ENCODE measurements around the gene CAMK2N1.

CAMK2N1 gene

GRCh38 chr1:20477348-20478056, 8.5 kb downstream of the CAMK2N1 start:
- no peak for DNase-seq

- DNase-seq: no peak
These were observed 9.6 kb downstream of the CAMK2N1 start for GRCh38 chr1:20476265-20477038.

GRCh38 chr1:20474996-20475395, 11.0 kb downstream of the CAMK2N1 start:
- DNase-seq: no peak

DNA sequence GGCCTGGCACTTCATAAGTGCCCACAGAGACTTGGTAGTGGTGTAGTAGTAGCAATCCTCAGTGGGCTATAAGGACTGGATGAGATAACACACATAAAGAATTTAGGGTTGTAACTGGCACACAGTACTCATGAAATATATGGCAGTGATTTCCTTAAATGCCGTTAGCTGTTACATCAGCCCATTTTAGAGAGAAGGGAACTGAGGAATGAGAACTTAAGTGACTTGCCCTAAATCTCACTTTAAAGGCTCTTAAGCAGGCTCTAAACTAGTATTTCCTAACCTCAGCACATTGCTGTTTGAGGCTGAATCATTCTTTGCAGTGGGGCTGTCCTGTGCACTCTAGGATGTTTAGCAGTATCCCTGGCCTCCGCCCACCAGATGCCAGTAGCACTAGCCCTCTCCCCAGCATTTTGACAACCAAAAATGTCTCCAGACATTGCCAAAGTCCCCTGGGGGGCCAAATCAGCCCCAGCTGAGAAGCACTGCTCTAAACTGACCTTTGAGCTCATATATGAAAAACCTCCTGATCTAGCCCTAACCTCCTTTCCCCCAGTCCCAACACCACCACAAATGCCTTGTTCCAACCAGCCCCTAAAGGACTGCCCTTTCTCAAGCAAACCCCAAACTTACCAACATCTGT, 11.6 kb downstream of the CAMK2N1 start:
- no peak for DNase-seq

DNA sequence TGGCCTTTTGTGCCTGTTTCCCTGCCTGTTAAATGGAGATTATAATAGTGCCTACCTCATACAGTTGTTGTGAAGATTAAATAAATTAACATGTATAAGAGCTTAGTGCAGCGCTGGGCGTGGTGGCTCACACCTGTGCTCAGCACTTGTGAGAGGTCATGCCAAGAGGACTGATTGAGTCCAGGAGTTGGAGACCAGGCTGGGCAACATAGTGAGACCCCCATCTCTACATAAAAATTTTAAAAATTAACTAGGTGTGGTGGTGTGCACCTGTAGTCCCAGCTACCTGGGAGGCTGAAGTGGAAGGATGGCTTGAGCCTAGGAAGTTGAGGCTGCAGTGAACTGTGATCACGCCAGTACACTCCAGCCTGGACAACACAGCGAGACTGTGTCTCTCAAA, 12.1 kb downstream of the CAMK2N1 start:
- DNase-seq: no peak

DNA sequence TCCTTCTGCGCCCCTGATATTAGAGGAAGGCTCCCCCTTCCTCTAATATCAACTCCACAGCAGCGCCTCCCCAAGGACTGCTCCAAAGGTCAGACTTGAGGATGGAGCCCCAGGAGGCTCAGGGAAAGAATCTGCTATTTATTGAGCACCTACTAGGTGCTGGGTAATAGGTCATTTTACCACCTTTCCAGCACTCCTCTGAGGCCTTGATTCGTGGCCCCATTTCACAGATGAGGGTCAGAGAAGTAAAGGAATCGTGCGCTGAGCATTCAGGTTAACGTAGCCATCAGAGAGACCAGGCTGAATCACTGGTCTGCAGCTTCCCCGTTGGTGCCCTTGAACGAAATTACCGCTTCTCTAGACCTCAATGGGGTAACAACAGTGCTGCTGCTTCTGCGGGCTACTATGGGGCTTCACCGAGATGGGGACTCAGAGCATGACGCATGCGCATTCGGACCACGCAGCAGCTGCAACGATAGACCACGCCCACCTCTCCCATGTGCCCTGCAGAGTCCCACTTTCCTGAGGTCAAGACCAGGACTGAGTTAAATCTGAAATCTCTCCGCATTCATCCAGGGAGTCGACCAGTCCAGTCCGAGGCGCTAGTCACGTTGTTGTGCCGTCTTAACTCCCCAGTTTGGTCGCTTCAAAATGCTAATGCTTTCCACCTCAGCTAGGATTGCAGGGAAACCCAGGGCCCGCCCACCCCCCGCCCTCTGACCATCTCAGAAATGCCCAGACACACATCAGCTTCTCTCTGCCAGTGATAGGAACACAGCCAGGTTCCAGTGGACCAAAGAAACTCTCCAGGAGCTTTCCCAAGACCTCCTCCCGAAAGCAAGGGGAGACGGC, 12.9 kb downstream of the CAMK2N1 start:
- DNase-seq: peak; percentile 41

GRCh38 chr1:20472121-20472520, 13.9 kb downstream of the CAMK2N1 start:
- no peak for DNase-seq

DNA sequence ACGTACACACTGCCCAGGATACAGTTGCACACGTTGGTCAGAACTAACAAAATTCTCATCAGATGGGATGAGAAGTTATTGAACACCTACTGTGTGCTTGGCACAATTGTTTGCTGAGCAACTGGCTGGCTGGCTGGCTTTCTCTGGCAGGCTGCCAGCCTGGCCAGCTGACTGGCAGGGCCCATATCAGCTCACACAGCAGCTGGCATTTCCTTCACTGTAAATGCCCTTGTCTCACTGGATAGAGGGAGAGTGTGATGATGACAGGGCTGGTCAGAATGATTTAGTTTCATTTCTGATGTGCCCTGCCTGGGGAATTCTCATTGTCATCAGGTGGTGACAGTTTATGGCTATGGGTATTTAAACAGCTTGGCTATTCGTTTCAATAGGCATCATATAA, 15.8 kb downstream of the CAMK2N1 start:
- DNase-seq: peak; percentile 49

DNA sequence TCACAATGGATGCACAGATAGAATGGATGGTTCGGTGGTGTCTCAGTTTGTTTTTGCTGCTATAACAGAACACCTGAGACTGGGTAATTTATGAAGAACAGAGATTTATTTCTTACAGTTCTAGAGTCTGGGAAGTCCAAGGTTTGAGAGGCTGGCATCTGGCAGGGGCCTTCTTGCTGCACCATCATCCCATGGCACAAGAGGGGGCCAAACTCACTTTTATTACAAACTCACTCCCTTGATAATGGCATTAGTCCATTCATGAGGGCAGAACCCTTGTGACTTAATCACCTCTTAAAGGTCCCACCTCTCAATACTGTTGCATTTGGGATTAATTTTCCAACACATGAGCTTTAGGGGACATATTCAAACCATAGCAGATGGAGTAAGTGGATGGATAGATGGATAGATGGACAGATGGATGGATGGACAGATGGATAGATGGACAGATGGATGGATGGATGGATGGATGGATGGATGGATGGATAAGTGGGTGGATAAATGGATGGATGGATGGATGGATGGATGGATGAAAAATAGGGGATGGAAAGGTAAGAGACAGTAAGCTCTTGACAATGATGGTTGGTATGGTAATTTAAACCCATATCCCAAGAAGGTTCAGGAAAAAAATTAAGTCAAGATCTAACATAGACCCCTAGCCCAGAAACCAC, 16.5 kb downstream of the CAMK2N1 start:
- peak; percentile 9 for DNase-seq

- DNase-seq: no peak
These were observed 19.7 kb downstream of the CAMK2N1 start for GRCh38 chr1:20466273-20466672.

GRCh38 chr1:20465187-20465586, 20.8 kb downstream of the CAMK2N1 start:
- DNase-seq: no peak

GRCh38 chr1:20463502-20463901, 22.5 kb downstream of the CAMK2N1 start:
- DNase-seq: no peak

- DNase-seq: no peak
These were observed 23.6 kb downstream of the CAMK2N1 start for GRCh38 chr1:20462397-20462796.

GRCh38 chr1:20458717-20459116, 27.3 kb downstream of the CAMK2N1 start:
- DNase-seq: no peak

DNA sequence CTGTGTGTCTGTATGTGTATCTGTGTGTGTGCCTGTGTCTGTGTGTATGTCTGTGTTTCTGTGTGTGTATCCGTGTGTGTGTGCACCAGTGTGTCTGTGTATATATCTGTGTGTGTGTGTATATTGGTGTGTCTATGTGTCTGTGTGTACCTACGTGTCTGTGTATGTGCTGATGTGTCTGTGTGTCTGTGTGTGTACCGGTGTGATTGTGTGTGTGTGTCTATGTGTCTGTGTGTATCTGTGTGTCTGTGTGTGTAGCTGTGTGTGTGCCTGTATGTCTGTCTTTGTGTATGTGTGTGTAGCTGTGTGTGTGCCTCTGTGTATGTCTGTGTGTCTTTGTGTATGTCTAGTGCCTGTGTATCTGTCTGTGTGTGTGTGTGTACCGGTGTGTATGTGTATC, 32.0 kb downstream of the CAMK2N1 start:
- no peak for DNase-seq

GRCh38 chr1:20449735-20450311, 36.2 kb downstream of the CAMK2N1 start:
- DNase-seq: no peak

DNA sequence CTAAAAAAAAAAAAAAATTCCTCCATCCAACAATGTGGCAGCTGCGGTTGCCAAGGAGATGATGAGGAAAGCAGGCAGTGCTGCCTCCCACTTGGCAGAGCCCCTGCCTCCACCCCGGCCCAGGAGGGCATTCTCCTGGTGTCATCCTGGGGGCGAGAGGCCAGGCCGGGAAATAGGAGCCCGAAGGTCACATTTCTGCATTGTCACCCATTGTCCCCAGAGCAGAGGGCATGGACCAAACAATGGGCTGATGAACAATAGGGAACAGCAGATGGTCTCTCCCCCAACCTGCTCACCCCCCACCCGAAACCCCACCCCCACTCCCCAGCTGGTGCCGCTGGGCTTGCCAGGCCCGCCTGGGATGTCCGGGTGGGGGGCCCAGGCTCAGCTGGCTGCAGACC, 37.3 kb downstream of the CAMK2N1 start:
- no peak for DNase-seq

DNA sequence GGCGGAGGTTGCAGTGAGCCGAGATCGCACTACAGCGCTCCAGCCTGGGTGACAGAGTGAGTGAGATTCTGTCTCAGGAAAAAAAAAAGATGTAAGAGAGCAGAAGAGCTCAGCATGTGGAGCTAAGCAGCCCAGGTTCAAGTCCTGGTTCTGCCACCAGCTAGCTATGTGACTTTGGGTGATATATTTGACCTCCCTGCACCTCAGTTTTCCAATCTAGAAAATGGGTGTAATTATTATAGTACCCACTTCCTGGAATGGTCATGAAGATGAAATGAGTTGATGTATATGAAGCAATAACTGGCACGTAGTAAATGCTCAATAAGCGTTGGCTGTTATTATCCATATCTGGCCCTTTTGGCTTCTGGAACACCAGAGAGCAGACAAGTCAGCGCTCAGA, 38.2 kb downstream of the CAMK2N1 start:
- no peak for DNase-seq

GRCh38 chr1:20446796-20447195, 39.2 kb downstream of the CAMK2N1 start:
- no peak for DNase-seq

- no peak for DNase-seq
These were observed 40.1 kb downstream of the CAMK2N1 start for GRCh38 chr1:20445956-20446355.

GRCh38 chr1:20443703-20444586, 42.1 kb downstream of the CAMK2N1 start:
- DNase-seq: no peak
